ENCODE results near the gene XPNPEP2. TPM values are rescaled to one million over a fixed set of nuclear protein-coding genes. Genes with fewer than 3 reads are reported as not detected.

The XPNPEP2 gene
- total RNA-seq, 1 experiment from 2014 or later, result 0.11 TPM

GRCh38 chrX:129746557-129747470 lies 8.0 kb downstream of the XPNPEP2 start:
- TF ChIP-seq GRHL2 (CRISPR knock-in tag; IDR thresholded peaks at IDR 0.05; ENCODE audit: insufficient replicate concordance, severe bottlenecking) (no peak), ZNF263 (CRISPR knock-in tag; IDR thresholded peaks at IDR 0.05; ENCODE audit: low read depth) (no peak), NR3C1 (CRISPR knock-in tag; conservative IDR thresholded peaks at IDR 0.05; ENCODE audit: low read depth) (no peak), ZNF219 (CRISPR knock-in tag; IDR thresholded peaks at IDR 0.05; ENCODE audit: borderline replicate concordance) (no peak), ARID4B (CRISPR knock-in tag; IDR thresholded peaks at IDR 0.05; ENCODE audit: borderline replicate concordance) (no peak), SOX15 (CRISPR knock-in tag; IDR thresholded peaks at IDR 0.05) (no peak), ZNF425 (CRISPR knock-in tag; conservative IDR thresholded peaks at IDR 0.05) (no peak), FOXP1 (CRISPR knock-in tag; IDR thresholded peaks at IDR 0.05; ENCODE audit: borderline replicate concordance) (no peak)
- TF ChIP-seq, protein P1, sequence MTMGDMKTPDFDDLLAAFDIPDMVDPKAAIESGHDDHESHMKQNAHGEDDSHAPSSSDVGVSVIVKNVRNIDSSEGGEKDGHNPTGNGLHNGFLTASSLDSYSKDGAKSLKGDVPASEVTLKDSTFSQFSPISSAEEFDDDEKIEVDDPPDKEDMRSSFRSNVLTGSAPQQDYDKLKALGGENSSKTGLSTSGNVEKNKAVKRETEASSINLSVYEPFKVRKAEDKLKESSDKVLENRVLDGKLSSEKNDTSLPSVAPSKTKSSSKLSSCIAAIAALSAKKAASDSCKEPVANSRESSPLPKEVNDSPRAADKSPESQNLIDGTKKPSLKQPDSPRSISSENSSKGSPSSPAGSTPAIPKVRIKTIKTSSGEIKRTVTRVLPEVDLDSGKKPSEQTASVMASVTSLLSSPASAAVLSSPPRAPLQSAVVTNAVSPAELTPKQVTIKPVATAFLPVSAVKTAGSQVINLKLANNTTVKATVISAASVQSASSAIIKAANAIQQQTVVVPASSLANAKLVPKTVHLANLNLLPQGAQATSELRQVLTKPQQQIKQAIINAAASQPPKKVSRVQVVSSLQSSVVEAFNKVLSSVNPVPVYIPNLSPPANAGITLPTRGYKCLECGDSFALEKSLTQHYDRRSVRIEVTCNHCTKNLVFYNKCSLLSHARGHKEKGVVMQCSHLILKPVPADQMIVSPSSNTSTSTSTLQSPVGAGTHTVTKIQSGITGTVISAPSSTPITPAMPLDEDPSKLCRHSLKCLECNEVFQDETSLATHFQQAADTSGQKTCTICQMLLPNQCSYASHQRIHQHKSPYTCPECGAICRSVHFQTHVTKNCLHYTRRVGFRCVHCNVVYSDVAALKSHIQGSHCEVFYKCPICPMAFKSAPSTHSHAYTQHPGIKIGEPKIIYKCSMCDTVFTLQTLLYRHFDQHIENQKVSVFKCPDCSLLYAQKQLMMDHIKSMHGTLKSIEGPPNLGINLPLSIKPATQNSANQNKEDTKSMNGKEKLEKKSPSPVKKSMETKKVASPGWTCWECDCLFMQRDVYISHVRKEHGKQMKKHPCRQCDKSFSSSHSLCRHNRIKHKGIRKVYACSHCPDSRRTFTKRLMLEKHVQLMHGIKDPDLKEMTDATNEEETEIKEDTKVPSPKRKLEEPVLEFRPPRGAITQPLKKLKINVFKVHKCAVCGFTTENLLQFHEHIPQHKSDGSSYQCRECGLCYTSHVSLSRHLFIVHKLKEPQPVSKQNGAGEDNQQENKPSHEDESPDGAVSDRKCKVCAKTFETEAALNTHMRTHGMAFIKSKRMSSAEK (CRISPR knock-in tag; IDR thresholded peaks at IDR 0.05; ENCODE audit: borderline replicate concordance), result no peak
- TF ChIP-seq, protein P2, sequence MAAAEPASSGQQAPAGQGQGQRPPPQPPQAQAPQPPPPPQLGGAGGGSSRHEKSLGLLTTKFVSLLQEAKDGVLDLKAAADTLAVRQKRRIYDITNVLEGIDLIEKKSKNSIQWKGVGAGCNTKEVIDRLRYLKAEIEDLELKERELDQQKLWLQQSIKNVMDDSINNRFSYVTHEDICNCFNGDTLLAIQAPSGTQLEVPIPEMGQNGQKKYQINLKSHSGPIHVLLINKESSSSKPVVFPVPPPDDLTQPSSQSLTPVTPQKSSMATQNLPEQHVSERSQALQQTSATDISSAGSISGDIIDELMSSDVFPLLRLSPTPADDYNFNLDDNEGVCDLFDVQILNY (CRISPR knock-in tag; IDR thresholded peaks at IDR 0.05), result no peak
- TF ChIP-seq, protein P3, sequence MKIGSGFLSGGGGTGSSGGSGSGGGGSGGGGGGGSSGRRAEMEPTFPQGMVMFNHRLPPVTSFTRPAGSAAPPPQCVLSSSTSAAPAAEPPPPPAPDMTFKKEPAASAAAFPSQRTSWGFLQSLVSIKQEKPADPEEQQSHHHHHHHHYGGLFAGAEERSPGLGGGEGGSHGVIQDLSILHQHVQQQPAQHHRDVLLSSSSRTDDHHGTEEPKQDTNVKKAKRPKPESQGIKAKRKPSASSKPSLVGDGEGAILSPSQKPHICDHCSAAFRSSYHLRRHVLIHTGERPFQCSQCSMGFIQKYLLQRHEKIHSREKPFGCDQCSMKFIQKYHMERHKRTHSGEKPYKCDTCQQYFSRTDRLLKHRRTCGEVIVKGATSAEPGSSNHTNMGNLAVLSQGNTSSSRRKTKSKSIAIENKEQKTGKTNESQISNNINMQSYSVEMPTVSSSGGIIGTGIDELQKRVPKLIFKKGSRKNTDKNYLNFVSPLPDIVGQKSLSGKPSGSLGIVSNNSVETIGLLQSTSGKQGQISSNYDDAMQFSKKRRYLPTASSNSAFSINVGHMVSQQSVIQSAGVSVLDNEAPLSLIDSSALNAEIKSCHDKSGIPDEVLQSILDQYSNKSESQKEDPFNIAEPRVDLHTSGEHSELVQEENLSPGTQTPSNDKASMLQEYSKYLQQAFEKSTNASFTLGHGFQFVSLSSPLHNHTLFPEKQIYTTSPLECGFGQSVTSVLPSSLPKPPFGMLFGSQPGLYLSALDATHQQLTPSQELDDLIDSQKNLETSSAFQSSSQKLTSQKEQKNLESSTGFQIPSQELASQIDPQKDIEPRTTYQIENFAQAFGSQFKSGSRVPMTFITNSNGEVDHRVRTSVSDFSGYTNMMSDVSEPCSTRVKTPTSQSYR (CRISPR knock-in tag; IDR thresholded peaks at IDR 0.05), result no peak
- H3K9me3 Mint-ChIP-seq, result no peaks in the 10 kb centered on the region
- H3K4me3 Mint-ChIP-seq, result no peak overlapping the region
- H3K27me3 Mint-ChIP-seq (ENCODE audit: low read depth), result peaks cover 5% of the 10 kb centered on the region
- ChIA-PET POLR2A (no interaction called here), CTCF (interaction anchor here (0.5 to 0.9 kb wide), 2 partner anchors 91 to 885 kb away, joined by 3 read pairs; no protein-coding TSS in a partner anchor)
- no peak for DNase-seq (ENCODE audit: low spot score)
- no peak overlapping the region for H3K27ac Mint-ChIP-seq
- no peak for ATAC-seq
- H3K36me3 Mint-ChIP-seq, result no peaks in the 10 kb centered on the region
- H3K4me1 Mint-ChIP-seq, result peaks cover 29% of the 10 kb centered on the region
